ENCODE measurements around the gene PINLYP. TPM values are rescaled to one million over a fixed set of nuclear protein-coding genes. Genes with fewer than 3 reads are reported as not detected.

PINLYP gene
- polyA plus RNA-seq, 1 of the 3 experiments (the other 2 are of a cell fraction) = 5.5 TPM

DNA sequence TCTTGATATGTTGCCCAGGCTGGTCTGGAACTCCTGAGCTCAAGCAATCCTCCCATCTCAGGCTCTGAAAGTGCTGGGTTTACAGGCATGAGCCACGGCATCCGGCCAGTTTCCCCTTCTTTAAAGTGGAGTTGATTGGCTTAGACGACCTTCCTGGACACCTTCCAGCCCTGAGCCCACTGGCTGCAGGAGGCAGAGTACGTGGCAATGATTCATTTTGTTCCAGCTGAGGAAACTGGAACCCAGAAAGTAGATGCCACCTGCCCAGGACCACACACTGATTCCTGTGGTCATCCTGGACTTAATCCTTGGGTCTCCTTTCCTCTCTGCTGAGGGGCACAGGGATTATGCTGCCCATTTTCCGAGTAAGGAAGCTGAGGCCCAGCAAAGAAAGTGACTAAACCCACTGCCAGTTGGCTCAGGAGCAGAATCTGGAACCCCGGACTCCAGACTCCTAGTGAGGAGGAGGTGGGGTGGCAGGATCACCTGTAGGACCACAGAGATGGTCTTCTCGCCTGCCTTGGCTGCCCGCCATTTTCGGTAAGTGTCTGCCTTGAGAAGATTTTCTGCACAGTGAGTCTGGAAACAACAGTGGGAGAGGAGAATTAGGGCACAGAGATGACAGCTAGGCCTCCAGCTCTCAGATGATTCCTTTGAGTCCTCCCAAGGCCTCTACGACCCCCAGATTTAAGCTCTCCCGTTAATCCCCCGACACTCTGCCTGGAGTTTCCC lies 1.0 kb upstream of the PINLYP start:
- Histone ChIP-seq H3K4me1 (ENCODE audit: control insufficient read depth in 1 of 2, insufficient read depth in 2 of 2, low read depth in 1 of 2, low read length in 1 of 2) (peaks cover 0 to 15% of the 10 kb centered on the region in 2 experiments; a peak in 1 of 4 replicates), H3K9ac (peak overlapping the region; percentile 96), H3K4me2 (peak overlapping the region; percentile 93), H3F3A (replicated peaks; ENCODE audit: insufficient read depth) (no peaks in the 10 kb centered on the region), H3K9me2 (no peaks in the 10 kb centered on the region), H3K27ac (ENCODE audit: low read depth in 2 of 2, low read length in 1 of 2) (peak overlapping the region; percentile 77 to 80), H4K20me1 (ENCODE audit: insufficient read depth) (no peaks in the 10 kb centered on the region), H2AFZ (ENCODE audit: low read depth) (peak overlapping the region; percentile 93), H3K9me3 (no peaks in the 10 kb centered on the region), H3K4me3 (ENCODE audit: low read depth in 2 of 2, low read length in 1 of 2) (peak overlapping the region; percentile 75 to 91), H3K36me3 (replicated peaks in 1 of 2; ENCODE audit: control insufficient read depth in 1 of 2, insufficient read depth in 2 of 2, low read length in 1 of 2) (peaks cover 0 to 9% of the 10 kb centered on the region in 2 experiments), H3K27me3 (ENCODE audit: insufficient read depth) (no peaks in the 10 kb centered on the region), H3K79me2 (ENCODE audit: insufficient read depth) (peaks cover 34% of the 10 kb centered on the region; the same call in 1 of the 2 replicates)
- no peak for DNase-seq
- CTCF ChIA-PET = interaction anchor here (0.6 to 3.7 kb wide), 5 partner anchors 10 to 71 kb away, joined by 3 to 43 read pairs (median 3); no protein-coding TSS in a partner anchor
- POLR2A ChIA-PET = interaction anchor here (1.7 kb wide), 1 partner anchor 22 kb away, joined by 4 read pairs; the partner anchor contains the start of gene ZNF576
- TF ChIP-seq CHD2 (IDR thresholded peaks at IDR 0.05; ENCODE audit: low read length, partially characterized antibody) = no peak
- TF ChIP-seq, protein P1, sequence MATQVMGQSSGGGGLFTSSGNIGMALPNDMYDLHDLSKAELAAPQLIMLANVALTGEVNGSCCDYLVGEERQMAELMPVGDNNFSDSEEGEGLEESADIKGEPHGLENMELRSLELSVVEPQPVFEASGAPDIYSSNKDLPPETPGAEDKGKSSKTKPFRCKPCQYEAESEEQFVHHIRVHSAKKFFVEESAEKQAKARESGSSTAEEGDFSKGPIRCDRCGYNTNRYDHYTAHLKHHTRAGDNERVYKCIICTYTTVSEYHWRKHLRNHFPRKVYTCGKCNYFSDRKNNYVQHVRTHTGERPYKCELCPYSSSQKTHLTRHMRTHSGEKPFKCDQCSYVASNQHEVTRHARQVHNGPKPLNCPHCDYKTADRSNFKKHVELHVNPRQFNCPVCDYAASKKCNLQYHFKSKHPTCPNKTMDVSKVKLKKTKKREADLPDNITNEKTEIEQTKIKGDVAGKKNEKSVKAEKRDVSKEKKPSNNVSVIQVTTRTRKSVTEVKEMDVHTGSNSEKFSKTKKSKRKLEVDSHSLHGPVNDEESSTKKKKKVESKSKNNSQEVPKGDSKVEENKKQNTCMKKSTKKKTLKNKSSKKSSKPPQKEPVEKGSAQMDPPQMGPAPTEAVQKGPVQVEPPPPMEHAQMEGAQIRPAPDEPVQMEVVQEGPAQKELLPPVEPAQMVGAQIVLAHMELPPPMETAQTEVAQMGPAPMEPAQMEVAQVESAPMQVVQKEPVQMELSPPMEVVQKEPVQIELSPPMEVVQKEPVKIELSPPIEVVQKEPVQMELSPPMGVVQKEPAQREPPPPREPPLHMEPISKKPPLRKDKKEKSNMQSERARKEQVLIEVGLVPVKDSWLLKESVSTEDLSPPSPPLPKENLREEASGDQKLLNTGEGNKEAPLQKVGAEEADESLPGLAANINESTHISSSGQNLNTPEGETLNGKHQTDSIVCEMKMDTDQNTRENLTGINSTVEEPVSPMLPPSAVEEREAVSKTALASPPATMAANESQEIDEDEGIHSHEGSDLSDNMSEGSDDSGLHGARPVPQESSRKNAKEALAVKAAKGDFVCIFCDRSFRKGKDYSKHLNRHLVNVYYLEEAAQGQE (IDR thresholded peaks at IDR 0.05; ENCODE audit: low read depth, low read length) = no peak
- TF ChIP-seq MEF2A (IDR thresholded peaks at IDR 0.05; ENCODE audit: borderline replicate concordance, low read depth) = no peak
- no peak for TF ChIP-seq TAF1 (IDR thresholded peaks at IDR 0.05; ENCODE audit: borderline replicate concordance, low read depth, low read length)
- TF ChIP-seq GATA2 (CRISPR knock-in tag; IDR thresholded peaks at IDR 0.05) = no peak
- TF ChIP-seq, protein P2, sequence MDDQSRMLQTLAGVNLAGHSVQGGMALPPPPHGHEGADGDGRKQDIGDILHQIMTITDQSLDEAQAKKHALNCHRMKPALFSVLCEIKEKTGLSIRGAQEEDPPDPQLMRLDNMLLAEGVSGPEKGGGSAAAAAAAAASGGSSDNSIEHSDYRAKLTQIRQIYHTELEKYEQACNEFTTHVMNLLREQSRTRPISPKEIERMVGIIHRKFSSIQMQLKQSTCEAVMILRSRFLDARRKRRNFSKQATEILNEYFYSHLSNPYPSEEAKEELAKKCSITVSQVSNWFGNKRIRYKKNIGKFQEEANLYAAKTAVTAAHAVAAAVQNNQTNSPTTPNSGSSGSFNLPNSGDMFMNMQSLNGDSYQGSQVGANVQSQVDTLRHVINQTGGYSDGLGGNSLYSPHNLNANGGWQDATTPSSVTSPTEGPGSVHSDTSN (IDR thresholded peaks at IDR 0.05) = no peak
- TF ChIP-seq, protein P3, sequence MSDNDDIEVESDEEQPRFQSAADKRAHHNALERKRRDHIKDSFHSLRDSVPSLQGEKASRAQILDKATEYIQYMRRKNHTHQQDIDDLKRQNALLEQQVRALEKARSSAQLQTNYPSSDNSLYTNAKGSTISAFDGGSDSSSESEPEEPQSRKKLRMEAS (IDR thresholded peaks at IDR 0.05; ENCODE audit: low read depth) = no peak
- no peak for TF ChIP-seq FOXJ3 (CRISPR knock-in tag; IDR thresholded peaks at IDR 0.05)
- no peak for TF ChIP-seq RCOR1 (IDR thresholded peaks at IDR 0.05; ENCODE audit: low read length)
- no peak for TF ChIP-seq TCF12 (IDR thresholded peaks at IDR 0.05)
- WGBS (ENCODE audit: low lambda C conversion rate) = 16% methylated on average over 11 of the region's 12 CpGs
